ENCODE data around the gene ZNF816. TPM values are rescaled to one million over a fixed set of nuclear protein-coding genes. Genes with fewer than 3 reads are reported as not detected.

Gene ZNF816
- total and polyA plus RNA-seq, 2 of the 8 experiments (the other 6 are each of a cell fraction or from before 2014, with no cell fraction given), result 2.7 to 13.2 TPM

DNA sequence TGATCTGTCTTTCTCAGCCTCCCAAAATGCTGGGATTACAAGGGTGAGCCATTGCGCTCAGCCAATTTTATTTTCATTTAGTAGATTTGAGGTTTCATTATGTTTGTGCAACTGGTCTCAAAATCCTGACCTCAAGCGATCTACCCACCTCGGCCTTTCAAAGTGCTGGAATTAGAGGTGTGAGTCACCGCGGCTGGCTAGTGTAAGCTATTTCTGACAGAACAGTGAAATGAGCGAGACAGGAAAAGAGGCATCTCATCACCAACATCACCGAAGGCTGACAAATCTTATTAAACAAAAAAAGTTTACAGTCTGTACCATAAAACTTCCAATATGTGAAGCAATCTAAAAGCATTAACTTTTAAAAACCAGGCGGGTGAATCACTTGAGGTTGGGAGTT, 27.2 kb downstream of the ZNF816 start:
- Histone ChIP-seq H2BK15ac (ENCODE audit: low read length) (no peak overlapping the region), H2BK5ac (ENCODE audit: low read depth, low read length) (no peak overlapping the region), H4K5ac (ENCODE audit: insufficient read length, low read depth, low read length) (no peak overlapping the region), H2BK20ac (ENCODE audit: low read length) (no peak overlapping the region), H3K18ac (ENCODE audit: extremely low read depth, low read length) (no peak overlapping the region), H3K14ac (ENCODE audit: insufficient read length) (no peak overlapping the region), H3K23ac (ENCODE audit: insufficient read length) (no peak overlapping the region), H3K27ac (ENCODE audit: low read depth, low read length) (no peak overlapping the region), H3K23me2 (ENCODE audit: low read depth, low read length) (no peaks in the 10 kb centered on the region), H3K4me1 (replicated peaks in 1 of 4; ENCODE audit: control insufficient read depth in 3 of 4, insufficient read depth in 4 of 4, low read length in 3 of 4) (no peaks in the 10 kb centered on the region), H2AFZ (ENCODE audit: low read length) (no peak overlapping the region), H3K4me3 (ENCODE audit: extremely low read depth in 1 of 4, insufficient read depth in 2 of 4, low read depth in 3 of 4, low read length in 4 of 4) (no peak overlapping the region), H4K20me1 (replicated peaks in 1 of 2; ENCODE audit: control insufficient read depth in 1 of 2, insufficient read depth in 2 of 2, low read length in 2 of 2) (peaks cover 0 to 8% of the 10 kb centered on the region in 2 experiments), H3K4me2 (ENCODE audit: insufficient read depth in 1 of 2, low read depth in 2 of 2, low read length in 2 of 2) (no peak overlapping the region), H3K4ac (replicated peaks; ENCODE audit: insufficient read length, low read depth, low read length) (no peak overlapping the region), H3K79me2 (ENCODE audit: control insufficient read depth in 1 of 2, insufficient read depth in 2 of 2, low read length in 2 of 2) (peaks cover 0 to 33% of the 10 kb centered on the region in 2 experiments; a peak in 2 of 4 replicates), H3K9ac (replicated peaks in 1 of 4; ENCODE audit: extremely low read depth in 1 of 4, low read depth in 3 of 4, low read length in 3 of 4) (no peak overlapping the region), H2AK5ac (ENCODE audit: low read depth, low read length) (no peak overlapping the region), H4K8ac (ENCODE audit: extremely low read depth, insufficient read depth, low read length) (no peak overlapping the region), H2BK120ac (replicated peaks; ENCODE audit: low read depth, low read length) (no peak overlapping the region), H4K91ac (replicated peaks; ENCODE audit: insufficient read length, low read length) (no peak overlapping the region), H3K36me3 (ENCODE audit: control insufficient read depth in 2 of 4, insufficient read depth in 4 of 4, low read length in 3 of 4) (peaks cover 0 to 7% (median 4%) of the 10 kb centered on the region in 4 experiments; a peak in 4 of 8 replicates), H2BK12ac (ENCODE audit: low read depth, low read length) (no peak overlapping the region), H3K79me1 (ENCODE audit: low read depth, low read length) (peaks cover 5% of the 10 kb centered on the region), H3K27me3 (replicated peaks in 1 of 4; ENCODE audit: control insufficient read depth in 3 of 4, extremely low read depth in 1 of 4, insufficient read depth in 3 of 4, low read length in 3 of 4) (no peaks in the 10 kb centered on the region), H3K56ac (replicated peaks; ENCODE audit: insufficient read length, low read depth, low read length) (no peak overlapping the region), H3K9me3 (ENCODE audit: insufficient read depth in 2 of 2, low read depth in 1 of 2, low read length in 1 of 2) (no peaks in the 10 kb centered on the region)
- DNase-seq (ENCODE audit: low read depth in 1 of 2, low spot score in 2 of 2) (no peak), FAIRE-seq (no peak)
- no peak for TF ChIP-seq ASH2L (IDR thresholded peaks at IDR 0.05; ENCODE audit: low read length)
- no peak for TF ChIP-seq RBBP5 (IDR thresholded peaks at IDR 0.05; ENCODE audit: borderline replicate concordance, low read depth, low read length)
- no peak for TF ChIP-seq PHF8 (conservative IDR thresholded peaks at IDR 0.05; ENCODE audit: low read depth, low read length)
- TF ChIP-seq BRCA1 (IDR thresholded peaks at IDR 0.05; ENCODE audit: low read depth, low read length), result no peak
- no peak for TF ChIP-seq GABPA (IDR thresholded peaks at IDR 0.05; ENCODE audit: borderline replicate concordance, insufficient read depth, low read length)
- TF ChIP-seq, protein P1, sequence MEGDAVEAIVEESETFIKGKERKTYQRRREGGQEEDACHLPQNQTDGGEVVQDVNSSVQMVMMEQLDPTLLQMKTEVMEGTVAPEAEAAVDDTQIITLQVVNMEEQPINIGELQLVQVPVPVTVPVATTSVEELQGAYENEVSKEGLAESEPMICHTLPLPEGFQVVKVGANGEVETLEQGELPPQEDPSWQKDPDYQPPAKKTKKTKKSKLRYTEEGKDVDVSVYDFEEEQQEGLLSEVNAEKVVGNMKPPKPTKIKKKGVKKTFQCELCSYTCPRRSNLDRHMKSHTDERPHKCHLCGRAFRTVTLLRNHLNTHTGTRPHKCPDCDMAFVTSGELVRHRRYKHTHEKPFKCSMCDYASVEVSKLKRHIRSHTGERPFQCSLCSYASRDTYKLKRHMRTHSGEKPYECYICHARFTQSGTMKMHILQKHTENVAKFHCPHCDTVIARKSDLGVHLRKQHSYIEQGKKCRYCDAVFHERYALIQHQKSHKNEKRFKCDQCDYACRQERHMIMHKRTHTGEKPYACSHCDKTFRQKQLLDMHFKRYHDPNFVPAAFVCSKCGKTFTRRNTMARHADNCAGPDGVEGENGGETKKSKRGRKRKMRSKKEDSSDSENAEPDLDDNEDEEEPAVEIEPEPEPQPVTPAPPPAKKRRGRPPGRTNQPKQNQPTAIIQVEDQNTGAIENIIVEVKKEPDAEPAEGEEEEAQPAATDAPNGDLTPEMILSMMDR (IDR thresholded peaks at IDR 0.05; ENCODE audit: control extremely low read depth in 1 of 3, insufficient read depth in 1 of 3, low read depth in 1 of 3, low read length in 3 of 3), result no peak
- TF ChIP-seq MAFK (IDR thresholded peaks at IDR 0.05; ENCODE audit: low read depth, low read length), result no peak
- WGBS, 2 experiments (ENCODE audit: extremely low coverage in 1 of 2, insufficient coverage in 1 of 2, insufficient read length in 1 of 2, insufficient replicate concordance in 2 of 2, low coverage in 1 of 2, low lambda C conversion rate in 2 of 2, missing lambda C conversion rate in 1 of 2), result 95% methylated on average over 8 of the region's 8 CpGs; no CpG with 5 or more reads in 1 of the 2 experiments
- ChIA-PET CTCF (ENCODE audit: partially characterized antibody) (no interaction called here), POLR2A (ENCODE audit: partially characterized antibody) (interaction anchor here (0.8 kb wide), 1 partner anchor 12 kb away, joined by 3 read pairs; no protein-coding TSS in a partner anchor)

All from H1 (cell line).